ENCODE results near the gene FCRL5.

The FCRL5 gene

DNA sequence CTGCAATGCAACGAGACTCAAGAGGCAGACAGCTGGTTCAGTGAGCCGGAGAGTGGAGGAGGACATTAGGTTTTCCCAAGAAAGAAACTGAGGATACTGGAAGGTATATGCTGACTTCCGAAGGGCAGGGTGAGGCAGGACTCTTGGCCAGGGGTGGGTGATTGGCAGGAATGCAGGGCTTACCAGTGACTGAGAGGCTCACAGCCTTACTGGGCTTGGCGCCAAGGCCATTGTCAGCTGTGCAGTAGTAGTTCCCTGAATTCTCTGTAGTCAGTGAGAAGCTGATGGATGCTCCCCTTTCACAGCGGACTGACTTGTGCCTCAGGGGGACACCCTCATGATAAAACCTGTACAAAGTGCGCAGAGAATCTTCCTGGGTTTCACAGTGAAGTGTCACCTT lies 9.6 kb downstream of the FCRL5 start:
- no peaks in the 10 kb centered on the region for H3K9me2 ChIP-seq (replicated peaks; ENCODE audit: low read depth, low read length)
- H3K36me3 ChIP-seq (ENCODE audit: insufficient read depth, low read length) = no peaks in the 10 kb centered on the region
- H3K4me1 ChIP-seq (ENCODE audit: insufficient read depth, low read length, poor library complexity, severe bottlenecking) = no peaks in the 10 kb centered on the region
- no peaks in the 10 kb centered on the region for H3K27me3 ChIP-seq (ENCODE audit: insufficient read depth, low read length, poor library complexity, severe bottlenecking)
- no peak overlapping the region for H3K9ac ChIP-seq (ENCODE audit: low read depth, low read length, poor library complexity, severe bottlenecking)
- no peaks in the 10 kb centered on the region for H4K20me1 ChIP-seq (ENCODE audit: insufficient read depth, low read length, poor library complexity, severe bottlenecking)
- no peak overlapping the region for H2AFZ ChIP-seq (ENCODE audit: low read length)
- no peak overlapping the region for H3K4me2 ChIP-seq (ENCODE audit: low read depth, low read length, poor library complexity, severe bottlenecking)
- H3K4me3 ChIP-seq (ENCODE audit: low read length, poor library complexity, severe bottlenecking) = no peak overlapping the region
- no peaks in the 10 kb centered on the region for H3K79me2 ChIP-seq (ENCODE audit: insufficient read depth, low read length)
- H3K9me3 ChIP-seq (ENCODE audit: insufficient read depth, low read depth, low read length) = no peaks in the 10 kb centered on the region
- H3F3A ChIP-seq (ENCODE audit: low read depth) = no peaks in the 10 kb centered on the region
- TF ChIP-seq, protein P1, sequence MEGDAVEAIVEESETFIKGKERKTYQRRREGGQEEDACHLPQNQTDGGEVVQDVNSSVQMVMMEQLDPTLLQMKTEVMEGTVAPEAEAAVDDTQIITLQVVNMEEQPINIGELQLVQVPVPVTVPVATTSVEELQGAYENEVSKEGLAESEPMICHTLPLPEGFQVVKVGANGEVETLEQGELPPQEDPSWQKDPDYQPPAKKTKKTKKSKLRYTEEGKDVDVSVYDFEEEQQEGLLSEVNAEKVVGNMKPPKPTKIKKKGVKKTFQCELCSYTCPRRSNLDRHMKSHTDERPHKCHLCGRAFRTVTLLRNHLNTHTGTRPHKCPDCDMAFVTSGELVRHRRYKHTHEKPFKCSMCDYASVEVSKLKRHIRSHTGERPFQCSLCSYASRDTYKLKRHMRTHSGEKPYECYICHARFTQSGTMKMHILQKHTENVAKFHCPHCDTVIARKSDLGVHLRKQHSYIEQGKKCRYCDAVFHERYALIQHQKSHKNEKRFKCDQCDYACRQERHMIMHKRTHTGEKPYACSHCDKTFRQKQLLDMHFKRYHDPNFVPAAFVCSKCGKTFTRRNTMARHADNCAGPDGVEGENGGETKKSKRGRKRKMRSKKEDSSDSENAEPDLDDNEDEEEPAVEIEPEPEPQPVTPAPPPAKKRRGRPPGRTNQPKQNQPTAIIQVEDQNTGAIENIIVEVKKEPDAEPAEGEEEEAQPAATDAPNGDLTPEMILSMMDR (conservative IDR thresholded peaks at IDR 0.05; ENCODE audit: low read length) = no peak
- TF ChIP-seq EZH2phosphoT487 (IDR thresholded peaks at IDR 0.05; ENCODE audit: borderline replicate concordance) = no peak

DNA sequence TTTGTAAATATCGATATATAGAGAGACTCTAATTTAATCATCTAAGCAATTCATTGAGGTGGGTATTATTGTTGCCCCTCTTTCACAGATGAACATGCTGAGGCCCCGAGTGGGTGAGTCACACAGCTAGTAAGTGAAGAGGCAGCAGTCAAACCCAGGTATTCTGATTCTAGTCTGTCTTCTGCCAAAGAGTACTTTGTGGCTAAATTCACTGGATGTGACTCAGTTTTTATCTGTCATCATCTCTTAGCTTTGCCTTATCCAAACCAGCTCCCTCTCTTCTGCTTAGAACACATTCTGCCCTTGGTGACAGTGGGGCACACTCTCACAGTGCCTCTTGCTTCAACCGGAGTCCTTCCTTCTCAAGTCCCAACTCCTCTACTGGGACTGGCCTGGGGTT lies 11.5 kb downstream of the FCRL5 start:
- Histone ChIP-seq H3K4me1 (ENCODE audit: insufficient read depth, low read length, poor library complexity, severe bottlenecking) (no peaks in the 10 kb centered on the region), H3K36me3 (ENCODE audit: insufficient read depth, low read length) (no peaks in the 10 kb centered on the region), H3F3A (ENCODE audit: low read depth) (no peaks in the 10 kb centered on the region), H4K20me1 (ENCODE audit: insufficient read depth, low read length, poor library complexity, severe bottlenecking) (no peaks in the 10 kb centered on the region), H3K4me3 (ENCODE audit: low read length, poor library complexity, severe bottlenecking) (no peak overlapping the region), H3K9me2 (replicated peaks; ENCODE audit: low read depth, low read length) (no peaks in the 10 kb centered on the region), H3K9ac (ENCODE audit: low read depth, low read length, poor library complexity, severe bottlenecking) (no peak overlapping the region), H2AFZ (ENCODE audit: low read length) (no peak overlapping the region), H3K79me2 (ENCODE audit: insufficient read depth, low read length) (no peaks in the 10 kb centered on the region), H3K4me2 (ENCODE audit: low read depth, low read length, poor library complexity, severe bottlenecking) (no peak overlapping the region), H3K27me3 (ENCODE audit: insufficient read depth, low read length, poor library complexity, severe bottlenecking) (no peaks in the 10 kb centered on the region), H3K9me3 (ENCODE audit: insufficient read depth, low read depth, low read length) (no peaks in the 10 kb centered on the region)
- TF ChIP-seq, protein P1 (conservative IDR thresholded peaks at IDR 0.05; ENCODE audit: low read length) = no peak

DNA sequence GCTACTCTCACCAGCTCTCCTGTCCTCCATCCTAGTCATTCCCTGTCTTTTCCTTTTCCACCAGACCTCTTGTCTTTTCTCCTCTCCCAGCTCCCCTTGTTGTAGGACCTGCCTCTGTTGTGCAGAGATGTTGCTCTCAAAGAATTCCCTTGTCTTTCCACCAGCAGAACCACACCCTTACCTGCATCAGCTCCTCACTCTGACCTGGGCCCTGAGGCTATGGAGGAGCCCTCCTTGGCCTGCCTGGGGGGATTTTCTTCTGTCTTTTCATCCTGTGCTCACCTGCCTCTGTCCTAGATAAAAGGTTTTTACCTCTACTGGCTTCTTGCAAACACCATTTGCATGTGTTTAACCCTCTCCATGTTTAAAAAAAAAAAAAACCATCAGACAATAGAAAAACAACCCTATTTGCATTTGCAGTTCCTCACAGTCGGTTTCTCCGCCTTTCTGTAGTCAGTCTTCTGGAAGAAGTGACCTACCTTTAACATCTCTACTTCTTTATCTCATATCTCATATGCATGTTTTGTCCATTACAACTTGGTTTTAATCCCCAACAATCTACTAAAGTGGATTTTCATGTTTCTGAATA lies 12.1 kb downstream of the FCRL5 start:
- H3K27me3 ChIP-seq (ENCODE audit: insufficient read depth, low read length, poor library complexity, severe bottlenecking) = no peaks in the 10 kb centered on the region
- H3K4me2 ChIP-seq (ENCODE audit: low read depth, low read length, poor library complexity, severe bottlenecking) = no peak overlapping the region

More for the DNA sequence above, 12.1 kb downstream of the FCRL5 start:
- no peaks in the 10 kb centered on the region for H3K4me1 ChIP-seq (ENCODE audit: insufficient read depth, low read length, poor library complexity, severe bottlenecking)
- no peaks in the 10 kb centered on the region for H3K36me3 ChIP-seq (ENCODE audit: insufficient read depth, low read length)
- no peak overlapping the region for H2AFZ ChIP-seq (ENCODE audit: low read length)
- TF ChIP-seq EZH2phosphoT487 (IDR thresholded peaks at IDR 0.05; ENCODE audit: borderline replicate concordance) = no peak
- TF ChIP-seq, protein P1 (conservative IDR thresholded peaks at IDR 0.05; ENCODE audit: low read length) = no peak
- no peaks in the 10 kb centered on the region for H3F3A ChIP-seq (ENCODE audit: low read depth)
- no peaks in the 10 kb centered on the region for H3K9me2 ChIP-seq (replicated peaks; ENCODE audit: low read depth, low read length)
- H4K20me1 ChIP-seq (ENCODE audit: insufficient read depth, low read length, poor library complexity, severe bottlenecking) = no peaks in the 10 kb centered on the region
- H3K9ac ChIP-seq (ENCODE audit: low read depth, low read length, poor library complexity, severe bottlenecking) = no peak overlapping the region
- H3K4me3 ChIP-seq (ENCODE audit: low read length, poor library complexity, severe bottlenecking) = no peak overlapping the region
- H3K79me2 ChIP-seq (ENCODE audit: insufficient read depth, low read length) = no peaks in the 10 kb centered on the region
- H3K9me3 ChIP-seq (ENCODE audit: insufficient read depth, low read depth, low read length) = no peaks in the 10 kb centered on the region
